ENCODE data around the gene MR1. TPM values are rescaled to one million over a fixed set of nuclear protein-coding genes. Genes with fewer than 3 reads are reported as not detected.

The MR1 gene
- total RNA-seq, 2 donors from 2014 or later = 9.9 to 10.0 TPM

- Histone ChIP-seq H3K4me1 (peaks cover 0 to 30% of the 10 kb centered on the region in 2 donors), H3K27me3 (no peaks in the 10 kb centered on the region), H3K36me3 (no peaks in the 10 kb centered on the region), H3K4me3 (no peak overlapping the region), H3K27ac (no peak overlapping the region), H3K9me3 (no peaks in the 10 kb centered on the region)
- TF ChIP-seq CTCF (IDR thresholded peaks at IDR 0.05) = no peak
- DNase-seq (ENCODE audit: low spot score) = no peak
Observed at GRCh38 chr1:181014477-181015250, 19.1 kb upstream of the MR1 start.

GRCh38 chr1:181015251-181015615 is 18.6 kb upstream of the MR1 start:
- H3K27ac ChIP-seq = no peak overlapping the region
- H3K36me3 ChIP-seq = no peaks in the 10 kb centered on the region
- TF ChIP-seq CTCF (IDR thresholded peaks at IDR 0.05) = no peak
- peaks cover 0 to 32% of the 10 kb centered on the region in 2 donors for H3K4me1 ChIP-seq
- no peak for DNase-seq (ENCODE audit: low spot score)
- H3K9me3 ChIP-seq = no peaks in the 10 kb centered on the region
- H3K4me3 ChIP-seq = no peak overlapping the region
- no peaks in the 10 kb centered on the region for H3K27me3 ChIP-seq

GRCh38 chr1:181016563-181016962 is 17.2 kb upstream of the MR1 start:
- DNase-seq (ENCODE audit: low spot score) = no peak
- Histone ChIP-seq H3K27me3 (no peaks in the 10 kb centered on the region), H3K9me3 (no peaks in the 10 kb centered on the region), H3K36me3 (no peaks in the 10 kb centered on the region), H3K4me1 (peaks cover 0 to 34% of the 10 kb centered on the region in 2 donors), H3K4me3 (no peak overlapping the region), H3K27ac (no peak overlapping the region)
- no peak for TF ChIP-seq CTCF (IDR thresholded peaks at IDR 0.05)

- no peaks in the 10 kb centered on the region for H3K9me3 ChIP-seq
- DNase-seq (ENCODE audit: low spot score) = no peak
- peaks cover 0 to 31% of the 10 kb centered on the region in 2 donors for H3K4me1 ChIP-seq
- H3K36me3 ChIP-seq = no peaks in the 10 kb centered on the region
- no peak overlapping the region for H3K4me3 ChIP-seq
- no peaks in the 10 kb centered on the region for H3K27me3 ChIP-seq
- no peak for TF ChIP-seq CTCF (IDR thresholded peaks at IDR 0.05)
- no peak overlapping the region for H3K27ac ChIP-seq
Observed at GRCh38 chr1:181018901-181019681, 14.7 kb upstream of the MR1 start.

- TF ChIP-seq CTCF (IDR thresholded peaks at IDR 0.05) = no peak
- Histone ChIP-seq H3K9me3 (no peaks in the 10 kb centered on the region), H3K27ac (peak overlapping the region in 1 of 2 donors; percentile 95), H3K4me1 (peaks cover 0 to 31% of the 10 kb centered on the region in 2 donors), H3K4me3 (peak overlapping the region in 1 of 2 donors; percentile 86), H3K36me3 (no peaks in the 10 kb centered on the region), H3K27me3 (no peaks in the 10 kb centered on the region)
- no peak for DNase-seq (ENCODE audit: low spot score)
Observed at GRCh38 chr1:181021159-181021558, 12.6 kb upstream of the MR1 start.

Measured in right atrium auricular region (tissue), 2 donors.